Ovary (tissue), 9 donors: Measurements from ENCODE around the gene HIVEP3. TPM values are rescaled to one million over a fixed set of nuclear protein-coding genes. Genes with fewer than 3 reads are reported as not detected.

Experiments
- DNase-seq, 5 donors: peaks; one replicate each; pipeline ENCODE4 v3.0.0-alpha.2; 2019 to 2020
- H3K27ac ChIP-seq, 2 donors: fragments of 200-600 bp; one replicate each; pipeline versions ENCODE4 v1.5.1 to v1.8.0; 2019 to 2022
- H3K27me3 ChIP-seq: fragments of 200-600 bp; one replicate; pipeline ENCODE4 v1.8.0; 2022
- H3K36me3 ChIP-seq: fragments of 200-600 bp; sonication (generic); one replicate; pipeline ENCODE4 v1.5.1; 2019
- H3K4me1 ChIP-seq: one replicate; pipeline ENCODE4 v1.8.1; 2013; ENCODE audit warnings: mild to moderate bottlenecking, moderate library complexity; ENCODE audit not compliant: insufficient read depth
- H3K4me3 ChIP-seq: fragments of 200-600 bp; sonication (generic); one replicate; pipeline ENCODE4 v1.5.1; 2017
- H3K9me3 ChIP-seq, 2 donors: fragments of 200-600 bp in 1 of 2; sonication (generic) in 1 of 2; one replicate each; pipeline versions ENCODE4 v1.5.1 to v1.8.1; 2013 to 2019; ENCODE audit warnings: mild to moderate bottlenecking in 1 of 2, moderate library complexity in 1 of 2
- EP300 ChIP-seq: sonication (generic); formaldehyde crosslinking; IDR thresholded peaks from one replicate; pipeline ENCODE4 v1.6.1; 2017; ENCODE audit warnings: antibody characterized with exemption
- POLR2A ChIP-seq: fragments of 450-650 bp; IDR thresholded peaks from one replicate; pipeline ENCODE4 v1.6.1; 2017; ENCODE audit warnings: antibody characterized with exemption, mild to moderate bottlenecking, moderate library complexity
- WGBS, 3 donors: extraction: QIAGEN DNeasy Blood & Tissue Kit in 1 of 3; methylation state at CpG; one replicate each; pipeline versions ENCODE4 v1.1.5 to v1.1.7; 2013 to 2017; 5-methylcytosine and 5-hydroxymethylcytosine counted together
- intact Hi-C, 4 donors: fragments of 100-400 bp; cut with DNase I; formaldehyde crosslinking; loops; one replicate each; pipeline versions ENCODE4 v1.11.0 to v1.15.1; 2022 to 2023
- polyA plus RNA-seq, 2 donors: library from polyadenylated mRNA; stranded (reverse); fragments of 200-250 nt in 1 of 2; fragments of 350-450 nt in 1 of 2; fragmentation: Illumina TruSeq in 1 of 2; extraction: RNeasy Lipid Tissue Mini Kit (QIAGEN cat#74804) in 1 of 2; gene quantifications; one replicate each; pipeline ENCODE4 v1.2.3, GENCODE V29; 2013 to 2014
- total RNA-seq, 7 donors: library from RNA; depleted of rRNA in 2 of 7; stranded (reverse); fragments of >200 nt in 2 of 7; fragmentation: NEBNext Ultra II Directional in 3 of 7; extraction: Animal tissue kit (Norgen Biotek cat#: 25700) in 3 of 7; gene quantifications; one replicate each; pipeline versions ENCODE4 v1.1.0 to v1.2.4, GENCODE V29; 2016 to 2023
- TF ChIP-seq, protein P1 (sequence below), 3 donors: fragments of 450-650 bp in 2 of 3; fragments of 200-600 bp in 1 of 3; IDR thresholded peaks; one replicate each; pipeline versions ENCODE4 v1.5.1 to v1.8.0; 2016 to 2022; ENCODE audit warnings: antibody characterized with exemption in 3 of 3, mild to moderate bottlenecking in 1 of 3
- donor health status: DM: no; HTN: no; CAD: no; lungs with moderate emphysema.
- donor health status: DM: no; HTN: no; CAD: no.
- donor health status: Bipolar disorder and iron deficiency.
- donor health status: DM: yes; HTN: yes; CAD: no.
- donor health status: DM: no; HTN: no; CAD: no.
- donor health status: DM: yes; HTN: yes; CAD: no.

The HIVEP3 gene
- total and polyA plus RNA-seq, 9 donors: 3.0 to 7.5 (median 5.2) TPM

DNA sequence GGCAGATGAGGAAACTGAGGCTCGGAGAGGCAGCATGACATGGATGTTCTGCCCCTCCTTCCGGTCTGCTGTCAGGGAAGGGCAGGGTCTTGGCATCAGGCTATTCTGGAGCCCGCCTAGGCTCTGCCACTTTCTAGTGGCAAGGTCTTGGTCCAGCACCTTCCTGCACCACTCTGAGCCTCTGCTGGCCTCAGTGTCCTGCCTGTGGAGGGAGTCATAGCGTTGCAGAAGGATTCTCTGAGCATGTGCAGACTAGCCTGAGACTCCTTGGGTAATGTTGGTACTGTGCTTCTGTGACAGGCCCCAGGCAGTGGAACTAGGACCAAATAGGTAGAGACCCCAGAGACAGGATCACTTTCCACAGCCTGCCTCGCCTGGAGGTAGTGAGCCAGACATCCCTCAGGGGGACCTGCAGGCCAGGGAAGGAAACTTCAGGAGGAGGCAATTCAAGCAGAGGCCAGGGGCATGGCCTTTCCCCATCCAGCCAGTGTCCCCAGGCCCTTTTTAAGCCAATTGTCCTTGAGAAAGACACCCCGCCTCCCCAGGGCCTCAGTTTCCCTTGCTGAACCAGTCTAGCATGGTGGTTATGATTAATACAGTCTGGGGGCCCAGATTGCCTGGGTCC lies 444.9 kb downstream of the HIVEP3 start:
- no peak overlapping the region for H3K4me3 ChIP-seq
- peaks cover 11% of the 10 kb centered on the region for H3K4me1 ChIP-seq
- intact Hi-C loops: no loop called here

DNA sequence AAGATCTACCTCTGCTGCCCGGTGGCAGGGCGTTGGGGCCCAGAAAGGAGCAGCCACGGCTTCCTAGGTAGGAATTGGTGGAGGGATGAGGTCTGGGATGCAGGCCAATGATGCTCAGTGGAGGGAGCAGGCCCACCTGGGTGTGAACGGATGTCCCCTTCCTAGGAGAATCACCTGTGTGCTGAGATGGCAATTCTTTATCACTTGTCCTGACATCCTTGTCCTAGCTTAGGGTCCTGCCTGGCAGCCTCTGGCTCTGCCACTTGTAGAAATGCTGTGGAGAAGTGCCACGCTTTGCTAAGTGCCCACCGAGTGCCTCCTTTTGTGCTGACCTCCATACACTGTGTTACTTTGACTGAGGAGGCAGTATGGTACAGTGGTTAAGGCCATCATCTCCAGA lies 447.1 kb downstream of the HIVEP3 start:
- no peak overlapping the region for H3K27ac ChIP-seq
- H3K27me3 ChIP-seq: no peaks in the 10 kb centered on the region
- intact Hi-C loops: no loop called here
- H3K36me3 ChIP-seq: no peaks in the 10 kb centered on the region
- peaks cover 10% of the 10 kb centered on the region for H3K4me1 ChIP-seq
- no peak for DNase-seq
- H3K9me3 ChIP-seq: no peaks in the 10 kb centered on the region
- 87 to 92% (median 88%) methylated on average over 6 of the region's 6 CpGs for WGBS, 3 donors
- no peak for TF ChIP-seq POLR2A
- TF ChIP-seq, protein P1, sequence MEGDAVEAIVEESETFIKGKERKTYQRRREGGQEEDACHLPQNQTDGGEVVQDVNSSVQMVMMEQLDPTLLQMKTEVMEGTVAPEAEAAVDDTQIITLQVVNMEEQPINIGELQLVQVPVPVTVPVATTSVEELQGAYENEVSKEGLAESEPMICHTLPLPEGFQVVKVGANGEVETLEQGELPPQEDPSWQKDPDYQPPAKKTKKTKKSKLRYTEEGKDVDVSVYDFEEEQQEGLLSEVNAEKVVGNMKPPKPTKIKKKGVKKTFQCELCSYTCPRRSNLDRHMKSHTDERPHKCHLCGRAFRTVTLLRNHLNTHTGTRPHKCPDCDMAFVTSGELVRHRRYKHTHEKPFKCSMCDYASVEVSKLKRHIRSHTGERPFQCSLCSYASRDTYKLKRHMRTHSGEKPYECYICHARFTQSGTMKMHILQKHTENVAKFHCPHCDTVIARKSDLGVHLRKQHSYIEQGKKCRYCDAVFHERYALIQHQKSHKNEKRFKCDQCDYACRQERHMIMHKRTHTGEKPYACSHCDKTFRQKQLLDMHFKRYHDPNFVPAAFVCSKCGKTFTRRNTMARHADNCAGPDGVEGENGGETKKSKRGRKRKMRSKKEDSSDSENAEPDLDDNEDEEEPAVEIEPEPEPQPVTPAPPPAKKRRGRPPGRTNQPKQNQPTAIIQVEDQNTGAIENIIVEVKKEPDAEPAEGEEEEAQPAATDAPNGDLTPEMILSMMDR (IDR thresholded peaks at IDR 0.05): no peak
- no peak for TF ChIP-seq EP300
- no peak overlapping the region for H3K4me3 ChIP-seq

More for the DNA sequence above, 444.9 kb downstream of the HIVEP3 start:
- Histone ChIP-seq H3K36me3 (no peaks in the 10 kb centered on the region), H3K27me3 (no peaks in the 10 kb centered on the region), H3K27ac (no peak overlapping the region), H3K9me3 (no peaks in the 10 kb centered on the region)
- TF ChIP-seq, protein P1 (IDR thresholded peaks at IDR 0.05): no peak
- TF ChIP-seq EP300: no peak
- no peak for TF ChIP-seq POLR2A
- 93 to 96% (median 95%) methylated on average over 6 of the region's 6 CpGs for WGBS, 3 donors
- DNase-seq: no peak

DNA sequence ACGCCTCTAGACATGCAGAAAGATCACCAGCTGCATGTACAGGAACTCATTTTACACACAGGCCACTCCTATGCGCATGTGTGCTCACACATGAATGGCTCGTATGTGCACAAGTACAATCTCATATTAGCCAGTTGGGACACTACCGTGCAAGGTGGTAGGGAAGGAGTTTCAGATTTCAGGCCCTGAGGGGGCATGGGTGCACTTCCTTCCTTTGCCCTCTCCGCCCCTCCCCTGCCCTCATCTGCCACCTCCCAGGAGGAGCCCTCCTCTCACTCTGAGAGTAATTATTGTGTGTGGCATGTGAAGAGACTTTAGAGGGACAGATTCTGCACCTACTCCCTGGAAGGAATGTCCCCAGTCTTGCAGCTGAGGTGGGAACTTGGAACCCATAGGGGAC lies 449.0 kb downstream of the HIVEP3 start:
- Histone ChIP-seq H3K9me3 (no peaks in the 10 kb centered on the region), H3K27me3 (no peaks in the 10 kb centered on the region), H3K4me1 (peaks cover 4% of the 10 kb centered on the region), H3K36me3 (no peaks in the 10 kb centered on the region), H3K27ac (no peak overlapping the region), H3K4me3 (no peak overlapping the region)
- no peak for TF ChIP-seq POLR2A
- no peak for TF ChIP-seq EP300
- TF ChIP-seq, protein P1 (IDR thresholded peaks at IDR 0.05): no peak
- intact Hi-C loops: no loop called here
- 73 to 78% (median 74%) methylated on average over 5 of the region's 5 CpGs for WGBS, 3 donors
- no peak for DNase-seq

DNA sequence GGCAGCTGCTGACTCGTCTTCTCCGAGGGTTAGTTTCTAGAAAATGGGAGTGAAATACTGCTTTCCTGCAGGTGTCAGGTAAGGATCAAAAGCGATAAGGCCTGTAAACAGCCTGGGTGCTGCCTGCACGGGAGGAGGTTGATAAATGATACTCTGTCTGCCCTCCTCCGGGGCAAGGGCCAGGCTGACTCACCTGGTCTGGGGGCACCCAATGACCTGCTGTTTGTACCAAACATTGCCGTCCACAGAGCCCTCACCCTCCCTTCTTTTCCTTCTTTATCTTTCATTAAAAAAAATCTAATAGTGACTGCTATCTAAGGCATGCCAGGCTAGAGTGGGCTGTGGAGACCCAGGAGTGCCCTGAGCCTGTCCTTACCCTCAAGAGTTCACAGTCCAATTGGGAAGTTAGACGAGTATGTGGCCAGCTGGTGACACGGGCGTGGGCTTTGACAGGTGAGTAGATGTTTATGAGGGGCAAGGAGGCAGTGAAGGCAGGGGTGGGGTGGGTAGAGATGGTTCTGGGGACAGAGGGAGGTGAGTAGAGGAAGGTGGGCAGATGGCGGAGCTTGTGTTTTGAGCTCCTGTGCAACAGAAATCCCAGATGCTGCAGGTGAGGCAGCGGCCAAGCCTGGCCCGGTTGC lies 450.5 kb downstream of the HIVEP3 start:
- Histone ChIP-seq H3K4me3 (no peak overlapping the region), H3K9me3 (no peaks in the 10 kb centered on the region), H3K27ac (no peak overlapping the region), H3K36me3 (no peaks in the 10 kb centered on the region), H3K27me3 (no peaks in the 10 kb centered on the region), H3K4me1 (no peaks in the 10 kb centered on the region)
- 77 to 84% (median 81%) methylated on average over 12 of the region's 12 CpGs for WGBS, 3 donors
- intact Hi-C loops: no loop called here
- no peak for DNase-seq
- TF ChIP-seq, protein P1 (IDR thresholded peaks at IDR 0.05): no peak
- no peak for TF ChIP-seq EP300
- no peak for TF ChIP-seq POLR2A
